HG02981 (cell line): ENCODE results near the gene GALP.
"Not testable (repeated sequence)": the region's sequence is repeated elsewhere in the genome, so short reads cannot be mapped to it uniquely, and the experiment has no call there.

ENCODE experiments used
- ATAC-seq: cut with Tn5 transposase; IDR thresholded peaks from one replicate; pipeline ENCODE4 v1.9.1; 2021; ENCODE audit warnings: mild to moderate bottlenecking, moderate library complexity; ENCODE audit not compliant: unreplicated experiment

The GALP gene

DNA sequence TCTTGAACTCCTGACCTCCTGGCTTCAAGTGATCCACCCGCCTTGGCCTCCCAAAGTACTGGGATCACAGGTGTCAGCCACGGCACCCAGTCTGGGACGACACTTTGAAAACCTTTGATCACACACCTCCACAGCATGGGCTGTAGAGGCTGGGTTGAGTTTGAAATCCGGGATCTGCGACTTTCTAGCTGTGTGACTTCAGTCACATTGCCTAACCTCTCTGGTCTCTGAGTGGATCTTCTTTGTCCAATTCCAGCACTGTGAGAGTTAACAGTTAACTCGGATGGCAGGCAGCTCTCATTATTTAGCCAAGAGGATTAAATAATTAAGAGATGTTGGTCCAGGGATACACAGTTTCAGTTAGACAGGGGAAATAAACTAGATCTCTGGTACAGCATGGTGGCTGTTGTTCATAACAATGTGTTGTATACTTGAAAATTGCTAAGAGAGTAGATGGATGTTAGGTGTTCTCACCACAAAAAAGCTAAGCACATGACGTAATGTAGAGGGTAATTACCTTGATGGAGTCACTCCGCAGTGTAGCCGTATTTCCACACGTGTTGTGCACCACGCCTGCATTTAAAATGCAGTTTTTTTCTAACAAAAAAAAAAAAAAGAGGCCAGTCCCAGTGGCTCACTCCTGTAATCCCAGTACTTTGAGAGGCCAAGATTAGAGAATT lies 1.9 kb downstream of the GALP start:
- no peak for ATAC-seq

DNA sequence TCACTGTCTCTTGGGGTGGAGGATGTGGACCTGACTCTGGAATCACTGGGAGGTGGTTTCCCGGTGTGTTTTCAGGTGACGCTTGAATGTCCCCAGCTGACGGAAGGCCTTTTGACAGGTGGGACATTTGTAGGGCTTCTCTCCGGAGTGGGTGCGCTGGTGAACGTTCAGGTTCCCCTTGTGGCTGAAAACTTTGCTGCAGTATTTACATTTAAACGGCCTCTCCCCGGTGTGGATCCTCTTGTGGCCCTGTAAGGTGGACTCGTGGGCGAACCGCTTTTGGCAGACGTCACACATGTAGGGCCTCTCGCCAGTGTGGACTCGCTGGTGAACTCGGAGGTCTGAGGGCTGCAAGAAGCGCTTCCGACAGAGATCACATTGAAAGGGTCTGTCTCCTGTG lies 14.0 kb downstream of the GALP start:
- no peak for ATAC-seq

DNA sequence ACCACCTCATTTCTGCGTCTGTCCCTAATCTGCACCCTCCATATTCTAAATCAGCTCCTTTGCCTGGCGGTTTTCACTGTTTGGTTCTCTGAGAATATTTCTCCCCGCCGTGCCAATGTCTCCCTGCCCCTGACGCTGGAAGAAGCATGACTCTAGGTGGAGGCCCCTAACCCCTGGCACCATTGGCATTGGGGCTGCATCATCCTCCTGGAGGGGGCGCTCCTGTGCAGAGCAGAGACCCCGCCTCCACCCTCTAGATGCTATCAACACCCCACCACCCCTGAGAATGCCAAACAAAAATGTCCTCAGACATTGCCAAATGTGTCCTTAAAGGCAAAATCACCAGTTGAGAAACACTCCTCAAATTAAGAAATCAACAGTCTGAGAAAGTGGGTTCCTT lies 15.3 kb downstream of the GALP start:
- no peak for ATAC-seq

DNA sequence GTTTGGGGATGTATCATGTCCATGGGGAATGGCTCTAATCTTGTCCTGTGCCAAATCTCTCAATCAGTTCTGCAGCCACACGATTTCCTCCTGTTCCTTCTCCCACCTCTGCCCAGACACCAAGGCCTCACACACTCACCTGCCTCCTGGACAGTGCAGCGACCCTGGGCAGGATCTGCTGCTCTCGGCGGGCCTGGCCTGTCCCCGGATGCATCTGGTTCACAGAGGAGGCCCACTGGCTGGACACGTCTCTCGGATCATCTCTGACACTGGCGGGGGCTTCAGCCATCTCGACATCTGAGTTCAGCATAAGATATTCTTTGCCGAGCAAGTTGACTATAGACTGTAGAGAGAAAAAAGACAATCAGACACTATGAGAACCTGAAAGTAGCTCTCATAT lies 15.9 kb downstream of the GALP start:
- ATAC-seq = no peak

DNA sequence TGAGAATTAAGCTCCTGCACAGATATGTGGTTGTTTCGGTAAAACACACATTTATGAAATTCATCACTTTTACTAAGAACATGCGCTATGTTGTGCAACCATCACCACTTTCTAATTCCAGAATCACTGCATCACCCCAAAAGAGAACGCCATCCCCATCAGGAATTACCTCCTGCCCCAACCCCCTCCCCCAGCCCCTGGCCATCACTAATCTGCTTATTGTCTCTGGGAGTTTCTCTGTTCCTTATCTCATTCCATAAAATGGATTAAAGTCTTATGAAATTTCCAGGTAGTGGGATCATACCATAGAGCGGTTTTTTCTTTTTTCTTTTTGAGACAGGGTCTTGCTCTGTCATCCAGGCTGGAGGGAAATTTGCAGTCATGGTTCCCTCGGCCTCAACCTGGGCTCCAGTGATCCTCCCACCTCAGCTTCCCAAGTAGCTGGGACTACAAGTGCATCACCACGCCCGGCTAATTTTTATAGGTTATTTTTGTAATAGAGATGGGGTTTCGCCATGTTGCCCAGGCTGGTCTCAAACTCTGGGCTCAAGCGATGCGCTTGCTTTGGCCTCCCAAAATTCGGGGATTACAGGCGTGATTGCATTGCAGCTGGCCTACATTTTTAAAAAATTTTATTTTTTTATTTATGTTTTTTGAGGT lies 18.3 kb downstream of the GALP start:
- ATAC-seq = no peak

DNA sequence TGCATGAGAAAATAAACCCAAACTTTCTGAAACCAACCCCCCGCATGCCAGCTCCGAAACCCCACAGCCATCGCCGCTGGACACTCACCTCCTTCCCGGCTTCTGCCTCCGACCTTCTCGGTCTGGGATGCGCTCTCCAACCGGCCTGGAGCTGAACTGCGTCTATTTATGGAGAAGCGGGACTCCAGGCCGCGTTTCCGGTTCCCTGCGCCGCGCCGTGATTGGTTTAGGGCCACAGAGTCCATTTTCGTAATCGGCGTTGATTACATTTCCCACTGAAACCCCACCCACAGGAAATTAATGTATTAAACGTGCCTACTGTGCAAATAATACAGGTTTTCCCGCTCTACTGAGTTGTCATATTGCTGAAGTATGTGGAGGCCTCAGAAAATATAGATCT lies 21.8 kb downstream of the GALP start, which contains the start of gene ZSCAN5B:
Gene ZSCAN5B, minus strand, starts transcription at position 138 of the 400 bp plus-strand sequence. CDS start 4,731 bp downstream, outside the sequence.
- ATAC-seq = not testable (repeated sequence)

DNA sequence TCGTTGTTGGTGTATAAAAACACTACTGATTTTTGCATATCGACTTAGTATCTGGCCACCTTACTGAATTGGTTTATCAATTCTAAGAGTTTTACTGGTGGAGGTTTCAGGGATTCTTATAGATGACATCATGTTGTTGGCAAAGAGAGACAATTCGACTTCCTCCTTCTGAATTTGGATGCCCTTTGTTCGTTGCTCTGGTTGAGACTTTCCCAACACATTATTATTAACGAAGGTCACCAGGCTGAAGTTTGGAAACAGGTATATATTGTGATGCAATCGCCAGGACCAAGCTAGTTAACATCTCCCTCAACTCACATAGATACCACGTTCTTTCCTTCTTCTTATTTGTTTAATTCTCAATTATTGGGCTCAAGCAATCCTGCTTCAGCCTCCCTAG lies 23.9 kb downstream of the GALP start:
- ATAC-seq = no peak

DNA sequence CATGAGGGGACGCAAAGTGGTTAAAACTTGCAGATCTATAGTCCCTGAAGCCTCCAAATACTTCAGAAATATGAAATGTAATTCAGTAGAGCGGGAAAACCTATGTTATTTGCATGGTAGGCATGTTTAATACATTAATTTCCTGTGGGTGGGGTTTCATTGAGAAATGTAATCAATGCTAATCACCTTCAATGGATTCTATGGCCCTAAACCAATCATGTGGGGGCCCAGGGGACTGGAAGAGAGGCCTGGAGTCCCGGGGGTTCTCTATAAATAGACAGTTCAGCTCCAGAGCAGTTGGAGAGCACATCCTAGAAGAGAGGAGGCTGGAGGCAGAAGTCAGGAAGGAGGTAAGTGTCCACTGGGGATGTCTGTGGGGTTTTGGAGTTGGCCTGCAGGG lies 26.2 kb downstream of the GALP start, which contains the start of gene ZSCAN5C:
Gene ZSCAN5C, plus strand, starts transcription at position 301 of the 400 bp plus-strand sequence. CDS start 3,641 bp downstream, outside the sequence.
- ATAC-seq = no peak

DNA sequence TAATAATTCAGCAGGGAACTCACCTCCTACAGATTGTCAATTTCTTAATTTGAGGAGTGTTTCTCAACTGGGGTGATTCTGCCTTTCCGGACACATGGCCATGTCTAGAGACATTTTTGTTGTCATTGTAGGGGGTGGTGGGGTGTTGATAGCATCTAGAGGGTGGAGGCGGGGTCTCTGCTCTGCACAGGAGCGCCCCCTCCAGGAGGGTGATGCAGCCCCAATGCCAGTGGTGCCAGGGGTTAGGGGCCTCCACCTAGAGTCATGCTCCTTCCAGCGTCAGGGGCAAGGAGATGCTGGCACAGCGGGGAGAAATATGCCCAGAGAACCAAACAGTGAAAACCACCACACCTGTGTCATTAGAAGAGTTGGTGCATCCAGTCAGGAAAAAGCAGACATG lies 31.8 kb downstream of the GALP start:
- ATAC-seq = not testable (repeated sequence)

DNA sequence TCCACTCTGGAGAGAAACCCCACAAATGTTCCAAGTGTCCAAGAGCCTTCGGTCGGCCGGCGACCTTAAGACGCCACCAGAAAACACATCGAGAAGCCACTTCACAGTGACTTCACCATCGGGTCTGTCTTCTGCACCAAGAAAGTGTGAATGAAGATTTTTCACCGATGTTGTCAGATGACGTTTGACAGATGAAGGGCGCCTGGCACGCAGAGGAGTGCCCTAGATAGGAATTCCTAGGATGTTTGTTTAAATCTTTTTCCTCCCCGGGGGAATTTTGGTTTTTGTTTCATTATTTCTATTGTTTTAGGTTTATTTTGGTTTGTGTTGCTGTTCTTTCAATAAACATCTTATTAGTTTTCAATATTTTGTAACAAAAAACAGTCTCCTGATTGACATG lies 33.3 kb downstream of the GALP start:
- ATAC-seq = no peak

DNA sequence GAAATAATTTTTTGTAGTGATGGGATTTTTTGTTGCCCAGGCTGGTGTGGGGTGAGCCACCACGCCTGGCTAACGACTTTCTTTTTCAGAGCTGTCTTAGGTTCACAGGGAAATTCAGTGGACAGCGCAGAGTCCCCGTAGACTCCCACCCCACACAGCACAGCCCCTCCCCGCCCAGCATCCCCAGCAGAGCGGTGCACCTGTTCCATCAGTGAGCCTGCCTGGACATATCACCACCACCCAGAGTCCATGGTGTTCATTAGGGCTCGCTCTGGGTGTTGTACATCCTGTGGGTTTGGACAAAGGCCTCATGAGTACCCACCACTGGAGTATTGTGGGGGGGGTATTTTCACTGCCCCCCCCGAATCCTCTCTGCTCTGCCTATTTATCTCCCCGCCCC lies 34.2 kb downstream of the GALP start:
- ATAC-seq = not testable (repeated sequence)

DNA sequence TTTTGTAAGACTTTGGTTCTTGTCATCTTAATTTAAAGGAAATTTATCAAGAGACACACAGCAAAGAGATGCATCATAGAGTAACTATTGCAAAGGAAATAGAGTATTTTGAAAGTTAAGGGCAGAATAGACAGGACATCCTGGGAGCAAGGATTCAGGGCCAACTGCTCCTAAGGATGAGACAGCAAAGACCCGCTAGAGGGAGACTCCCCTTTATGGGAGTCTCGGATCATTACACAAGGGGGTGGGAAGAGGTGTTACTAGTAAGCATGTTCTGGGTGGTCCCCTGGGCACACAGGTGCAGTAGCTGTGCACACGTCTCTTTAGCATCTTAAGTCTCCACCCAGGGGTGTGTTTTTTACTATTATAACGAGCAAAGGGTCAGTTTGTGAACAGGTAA lies 35.9 kb downstream of the GALP start:
- no peak for ATAC-seq

DNA sequence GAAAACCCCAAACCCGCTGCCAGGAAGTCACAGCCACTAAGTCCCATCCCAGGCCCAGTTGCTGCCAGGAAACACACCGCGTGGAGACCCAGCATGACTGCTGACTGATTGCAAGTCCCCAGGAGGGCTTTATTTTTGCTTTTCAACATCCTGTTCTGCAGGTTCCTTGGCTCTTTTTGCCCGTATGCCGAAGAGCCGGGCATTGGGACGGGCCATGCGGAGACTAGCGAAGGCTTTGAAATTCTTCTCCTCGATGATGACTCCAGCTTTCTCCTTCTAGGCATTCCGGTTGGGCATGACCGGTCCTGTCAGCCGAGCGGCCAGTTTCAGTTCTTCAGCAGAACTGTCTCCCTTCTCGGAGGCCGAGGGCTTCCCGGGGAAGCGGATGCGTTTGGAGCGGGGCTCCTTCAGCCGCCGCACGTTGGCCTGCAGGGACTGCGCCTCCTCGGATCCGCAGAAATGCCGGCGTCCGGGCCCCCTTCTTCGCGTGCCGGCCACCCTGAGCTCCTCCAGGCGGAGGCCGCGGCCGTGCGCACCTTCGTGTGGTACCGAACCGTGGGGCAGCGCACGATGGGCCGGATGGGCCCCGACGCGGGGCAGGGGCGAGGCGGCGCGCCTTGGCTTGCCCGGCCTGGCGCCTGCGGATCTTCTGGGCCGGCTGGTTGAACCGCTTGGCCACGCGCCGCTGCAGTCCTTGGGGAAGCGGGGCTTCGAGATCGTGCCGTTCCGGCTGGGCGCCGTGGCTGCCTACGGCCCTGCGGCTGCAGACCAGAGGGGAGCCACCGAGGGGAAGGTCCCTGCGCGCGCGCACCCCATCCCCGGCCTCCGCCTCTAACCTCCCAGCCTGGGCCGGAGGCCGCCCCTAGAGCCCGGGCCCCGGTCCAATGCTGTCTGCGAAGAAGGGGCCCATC lies 41.5 kb downstream of the GALP start:
- no peak for ATAC-seq

DNA sequence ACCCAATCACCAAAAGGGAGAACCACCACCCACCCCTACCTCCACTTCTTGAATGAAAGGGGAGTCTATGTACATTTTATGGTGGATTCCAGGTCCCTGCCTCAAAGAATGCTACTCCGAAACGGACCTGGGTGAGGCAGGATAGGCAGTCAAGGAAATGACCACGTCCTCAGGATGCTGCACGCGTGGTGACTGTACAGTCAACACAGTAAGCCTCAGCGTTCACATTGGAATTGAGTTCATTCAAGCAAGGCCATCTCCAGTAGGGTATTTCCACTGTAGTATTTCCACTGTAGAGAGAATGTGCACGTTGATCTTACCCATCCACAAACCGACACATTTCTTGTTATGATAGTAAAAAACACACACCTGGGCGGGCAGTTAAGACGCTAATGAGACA lies 43.2 kb downstream of the GALP start:
- ATAC-seq = no peak

DNA sequence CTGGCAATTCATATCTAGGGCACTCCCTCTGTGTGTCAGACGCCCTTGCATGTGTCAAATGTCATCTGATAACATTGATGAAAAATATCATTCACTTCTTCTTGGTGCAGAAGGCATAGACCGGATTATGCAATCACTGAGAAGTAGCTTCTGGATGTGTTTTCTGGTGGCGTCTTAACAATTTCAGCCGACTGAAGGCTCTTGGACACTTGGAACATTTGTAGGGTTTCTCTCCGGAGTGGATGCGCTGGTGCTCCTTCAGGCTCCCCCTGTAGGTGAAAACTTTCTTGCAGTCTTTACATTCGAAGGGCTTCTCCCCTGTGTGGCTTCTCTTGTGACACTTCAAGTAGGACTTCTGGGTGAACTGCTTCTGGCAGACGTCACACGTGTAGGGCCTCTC lies 45.6 kb downstream of the GALP start:
- ATAC-seq = not testable (repeated sequence)

DNA sequence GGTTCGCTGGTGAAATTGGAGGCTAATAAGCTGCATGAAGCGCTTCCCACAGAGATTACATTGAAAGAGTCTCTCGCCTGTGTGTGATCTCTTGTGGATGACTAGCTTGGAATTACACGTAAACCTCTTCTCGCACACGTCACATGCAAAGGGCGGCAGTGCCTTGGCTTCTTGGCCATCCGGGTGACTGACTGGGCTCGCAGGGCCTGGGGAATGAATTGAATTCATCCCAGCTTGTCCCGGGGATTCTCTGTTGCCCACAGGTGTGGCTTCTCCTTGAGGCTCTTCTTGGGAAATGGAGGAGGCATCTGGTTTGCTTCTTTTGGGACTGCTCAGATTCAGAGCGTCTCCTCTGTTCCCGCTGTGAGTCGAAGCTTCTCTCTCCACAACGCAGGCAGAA lies 46.0 kb downstream of the GALP start:
- no peak for ATAC-seq

DNA sequence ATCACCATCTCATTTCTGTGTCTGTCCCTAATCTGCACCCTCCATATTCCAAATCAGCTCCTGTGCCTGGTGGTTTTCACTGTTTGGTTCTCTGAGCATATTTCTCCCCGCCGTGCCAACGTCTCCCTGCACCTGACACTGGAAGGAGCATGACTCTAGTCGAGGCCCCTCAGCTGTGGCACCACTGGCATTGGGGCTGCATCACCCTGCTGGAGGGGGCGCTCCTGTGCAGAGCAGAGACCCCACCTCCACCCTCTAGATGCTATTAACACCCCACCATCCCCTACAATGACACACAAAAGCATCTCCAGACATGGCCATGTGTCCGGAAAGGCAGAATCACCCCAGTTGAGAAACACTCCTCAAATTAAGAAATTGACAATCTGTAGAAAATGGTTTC lies 47.1 kb downstream of the GALP start:
- ATAC-seq = no peak

DNA sequence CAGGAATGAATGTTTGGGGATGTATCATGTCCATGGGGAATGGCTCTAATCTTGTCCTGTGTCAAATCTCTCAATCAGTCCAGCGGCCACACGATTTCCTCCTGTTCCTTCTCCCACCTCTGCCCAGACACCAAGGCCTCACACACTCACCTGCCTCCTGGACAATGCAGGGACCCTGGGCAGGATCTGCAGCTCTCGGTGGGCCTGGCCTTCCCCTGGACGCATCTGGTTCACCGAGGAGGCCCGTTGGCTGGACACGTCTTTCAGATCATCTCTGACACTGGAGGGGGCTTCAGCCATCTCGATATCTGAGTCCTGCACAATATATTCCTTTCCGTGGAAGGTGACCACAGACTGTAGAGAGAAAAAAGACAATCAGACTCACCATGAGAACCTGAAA lies 47.7 kb downstream of the GALP start:
- no peak for ATAC-seq
